Stimulated activated CD8-positive, alpha-beta memory T cell treated with anti-CD3 and anti-CD28 coated beads, Interleukin-4, amount 100 ng/mL, for 24 hours (primary cell): ENCODE measurements around the gene SIK3.
"Not testable (repeated sequence)": the region's sequence is repeated elsewhere in the genome, so short reads cannot be mapped to it uniquely, and the experiment has no call there.

Source experiments
- DNase-seq: peaks from one replicate; pipeline ENCODE4 v3.0.0-alpha.2; 2020; ENCODE audit warnings: low read depth

Gene SIK3

DNA sequence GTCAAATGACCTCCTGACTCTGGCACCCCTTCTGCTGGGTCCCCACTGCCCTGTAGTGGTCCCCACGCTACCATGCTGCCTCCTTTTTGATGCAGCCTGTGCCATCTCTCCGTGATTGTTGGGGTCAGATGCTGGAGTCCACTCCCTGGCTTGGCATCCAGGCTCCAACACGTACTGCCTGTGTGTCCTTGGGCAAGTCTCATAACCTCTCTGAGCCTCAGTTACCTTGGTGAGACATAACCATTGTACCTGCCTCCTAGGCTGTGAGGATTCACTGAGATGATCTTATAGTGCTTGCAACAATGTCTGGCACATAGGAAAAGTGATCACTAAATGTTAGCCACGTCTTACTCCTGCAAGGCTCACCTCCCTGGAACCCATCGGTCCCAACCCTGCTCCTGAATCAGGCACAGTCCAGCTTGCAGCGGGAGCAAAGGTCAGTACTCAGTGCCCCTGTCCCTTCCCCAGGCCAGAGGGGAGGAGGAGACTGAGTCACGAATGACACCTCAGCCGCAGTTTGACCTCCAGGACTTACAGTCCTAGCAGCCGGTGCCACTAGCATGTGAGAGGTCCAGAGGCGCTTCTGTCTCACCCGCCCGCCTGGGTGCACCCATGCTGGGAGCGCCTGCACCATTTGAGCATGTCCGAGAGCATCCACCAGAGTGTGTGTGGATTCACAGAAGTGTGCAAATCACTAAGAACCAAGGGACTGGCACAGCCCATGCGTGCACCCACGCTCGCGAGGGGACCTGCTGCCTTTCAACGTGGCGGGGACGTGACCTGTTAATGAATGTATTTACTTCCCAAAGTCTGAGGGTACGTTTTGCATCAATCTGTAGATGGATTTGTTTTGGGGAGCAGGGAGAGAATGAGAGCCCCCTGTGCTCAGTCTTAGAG, 272.1 kb downstream of the SIK3 start:
- DNase-seq = no peak

DNA sequence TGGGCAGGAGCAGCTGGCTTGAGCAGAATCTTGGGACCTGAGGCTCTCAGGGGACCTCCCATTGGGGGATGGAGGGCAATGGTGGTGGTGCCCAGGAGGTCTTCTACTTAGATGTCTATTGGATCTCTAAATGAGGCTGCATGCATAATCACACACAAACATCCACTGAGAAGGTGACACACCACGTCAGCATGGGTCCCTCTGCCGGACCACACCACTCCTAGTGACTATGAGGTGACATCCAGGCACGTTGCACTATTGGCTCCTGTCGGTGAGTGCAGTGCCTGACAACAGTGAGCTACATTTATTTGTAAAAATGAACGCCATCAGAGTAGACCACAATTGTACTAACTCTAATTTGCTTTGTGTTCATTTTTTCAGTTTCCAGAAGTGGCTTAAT, 272.8 kb downstream of the SIK3 start:
- DNase-seq = no peak

DNA sequence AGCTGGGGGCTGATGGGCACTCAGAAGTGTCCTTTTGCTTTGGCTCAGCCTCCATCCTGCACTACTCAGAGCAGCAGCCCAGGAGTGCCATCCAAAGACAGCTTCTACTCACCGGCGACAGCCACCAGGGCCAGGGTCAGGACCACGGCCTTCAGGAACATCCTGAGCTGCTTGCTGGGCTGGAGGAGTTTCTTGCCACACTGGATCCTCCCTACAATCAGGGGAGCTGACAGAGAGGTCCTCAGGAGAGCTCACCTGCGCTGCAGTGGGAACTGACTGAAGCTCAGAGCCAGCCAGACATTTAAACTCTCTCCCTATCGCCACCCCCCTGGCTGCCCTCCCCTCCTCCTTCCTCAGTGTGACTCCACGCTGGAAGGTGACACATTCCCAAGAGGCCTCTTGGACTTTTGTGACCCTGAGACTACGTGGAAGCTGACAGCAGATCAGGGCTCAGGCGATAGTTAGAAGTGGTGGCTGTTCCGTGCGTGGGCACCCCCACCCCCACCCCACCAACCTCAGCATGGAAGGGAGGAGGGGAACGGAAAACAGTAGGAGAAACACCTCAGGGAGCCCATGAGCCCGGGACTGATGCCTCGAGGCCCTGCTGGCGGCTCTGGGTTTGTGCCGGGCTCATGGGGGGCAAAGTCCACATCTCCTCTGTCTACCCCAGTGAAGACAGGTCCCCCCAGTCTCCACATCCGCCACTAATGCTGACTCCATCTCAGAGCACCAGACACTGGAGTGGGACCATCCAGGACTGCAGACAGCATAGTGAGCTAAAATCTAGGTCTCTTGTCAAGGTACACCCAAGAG, 275.0 kb downstream of the SIK3 start, which contains the start of gene APOA4:
APOA4 (minus strand) TSS at position 274 of the 813 bp plus-strand sequence; CDS start at position 161, 113 bp downstream.
- DNase-seq = no peak

DNA sequence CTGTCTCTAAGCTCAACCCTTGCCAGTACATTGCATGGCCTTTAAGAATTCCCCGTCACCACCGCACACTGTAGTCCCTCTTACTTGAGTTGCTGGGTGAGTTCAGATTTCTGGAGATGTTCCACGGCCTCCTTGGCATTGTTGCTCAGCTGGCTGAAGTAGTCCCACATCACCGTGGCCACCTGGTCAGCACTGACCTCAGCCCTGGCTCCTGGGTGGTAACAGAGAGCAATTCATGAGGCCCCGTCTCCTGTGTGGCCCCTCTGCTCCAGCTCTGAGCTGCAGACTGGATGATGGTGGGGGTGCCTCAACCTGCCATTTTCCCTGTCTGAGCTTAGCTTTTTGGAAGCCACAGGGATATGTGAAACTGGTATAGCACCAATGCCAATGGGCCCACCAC, 275.7 kb downstream of the SIK3 start:
- no peak for DNase-seq

DNA sequence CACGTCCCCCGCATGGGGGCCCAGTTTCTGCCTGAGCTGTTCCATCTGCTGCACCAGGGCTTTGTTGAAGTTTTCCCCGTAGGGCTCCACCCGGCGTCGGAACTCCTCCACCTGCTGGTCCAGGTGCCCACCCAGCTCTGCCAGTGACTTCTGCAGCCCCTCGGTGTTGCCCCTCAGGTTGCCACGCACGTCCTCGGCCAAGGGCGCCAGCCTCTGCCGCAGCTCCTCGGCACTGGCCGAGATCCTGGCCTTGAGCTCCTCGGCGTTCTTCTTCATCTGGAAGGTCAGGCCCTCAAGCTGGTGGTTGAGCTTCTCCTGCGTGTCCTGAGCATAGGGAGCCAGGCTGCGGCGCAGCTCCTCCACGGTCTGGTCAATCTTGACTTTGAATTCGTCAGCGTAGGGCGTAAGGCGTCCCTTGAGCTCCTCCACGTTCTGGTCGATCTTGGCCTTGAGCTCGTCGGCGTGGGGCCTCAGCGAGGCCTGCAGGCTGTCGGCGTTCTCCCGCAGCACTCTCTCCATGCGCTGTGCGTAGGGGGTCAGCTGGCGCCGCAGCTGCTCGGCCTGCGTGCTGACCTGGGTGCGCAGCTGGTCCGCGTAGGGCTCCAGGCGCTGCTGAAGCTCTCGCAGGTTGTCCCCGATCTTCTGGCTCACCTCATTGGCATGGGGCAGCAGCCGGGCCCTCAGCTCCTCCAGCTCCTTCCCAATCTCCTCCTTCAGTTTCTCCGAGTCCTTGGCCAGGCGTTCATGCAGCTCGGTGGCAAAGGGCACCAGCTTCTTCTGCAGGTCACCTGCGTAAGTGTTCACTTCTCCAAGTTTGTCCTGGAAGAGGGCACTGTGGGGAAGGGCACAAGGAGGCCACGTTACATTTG, 276.9 kb downstream of the SIK3 start:
- DNase-seq = no peak

DNA sequence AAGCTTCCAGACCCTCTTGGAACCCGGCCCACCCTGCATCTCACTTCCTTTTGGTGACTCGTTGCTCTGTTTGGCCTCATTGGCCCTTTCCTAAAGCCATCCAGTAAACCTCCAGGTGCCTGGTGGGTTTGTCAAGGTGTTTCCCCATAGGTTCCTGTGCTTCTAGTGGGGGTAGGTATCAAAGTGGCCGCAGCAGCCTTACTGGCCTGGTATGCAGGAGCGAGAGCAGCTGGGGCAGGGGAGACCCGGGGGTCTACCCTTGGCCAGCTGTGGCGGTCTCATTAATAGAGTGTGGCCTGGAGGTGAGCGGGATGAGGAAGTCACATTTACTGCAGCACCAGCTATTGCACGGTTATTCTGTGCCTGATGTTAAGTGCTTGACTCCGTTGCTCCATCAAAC, 279.2 kb downstream of the SIK3 start:
- no peak for DNase-seq

DNA sequence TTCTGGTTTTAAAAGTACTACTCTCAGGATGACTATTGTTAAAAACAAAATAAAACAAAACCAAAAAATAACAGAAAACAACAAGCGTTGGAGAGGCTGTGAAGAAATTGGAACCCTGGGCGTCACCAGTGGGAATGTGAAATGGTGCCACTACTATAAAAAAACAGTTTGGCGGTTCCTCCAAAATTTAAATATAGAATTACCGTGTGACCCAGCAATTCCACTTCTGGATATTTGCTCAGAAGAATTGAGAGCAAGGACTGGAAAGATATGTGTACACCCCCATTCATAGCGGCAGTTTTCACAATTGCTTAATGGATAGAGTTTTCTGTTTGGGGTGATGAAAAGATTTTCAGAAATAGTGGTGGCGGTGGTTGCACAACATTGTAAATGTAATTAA, 283.7 kb downstream of the SIK3 start:
- no peak for DNase-seq

DNA sequence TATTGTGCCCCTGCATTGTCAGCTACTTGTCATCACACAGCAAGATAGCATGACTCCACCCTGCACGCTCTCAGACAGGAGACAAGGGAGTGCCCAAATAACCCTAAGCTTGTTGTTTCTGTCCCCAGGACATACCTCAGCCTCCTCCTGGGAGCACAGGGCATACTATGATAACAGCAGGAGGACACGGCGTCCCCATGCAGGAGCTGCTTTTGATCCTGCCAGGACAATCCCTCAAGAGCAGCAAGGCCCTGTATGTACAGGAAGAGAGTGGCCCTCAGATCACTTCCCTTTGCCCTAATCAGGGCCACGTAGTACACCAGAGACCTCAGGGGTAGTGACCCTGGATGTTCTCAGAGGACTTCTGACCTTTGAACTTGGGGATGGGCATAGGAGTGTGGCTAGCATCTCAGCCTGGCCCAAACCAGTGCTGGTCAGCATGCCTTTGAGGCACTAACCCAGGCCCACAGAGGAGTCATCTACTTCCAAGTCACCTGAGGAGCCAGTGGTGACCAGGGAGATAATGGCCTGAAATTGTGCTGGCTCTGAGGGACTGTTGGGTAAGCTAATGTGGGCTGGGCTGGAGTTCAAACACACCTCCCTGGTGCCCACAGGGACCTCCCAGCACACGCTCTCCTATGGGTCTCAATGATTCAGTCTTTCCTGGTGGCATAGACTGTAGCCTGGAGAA, 284.3 kb downstream of the SIK3 start:
- no peak for DNase-seq

DNA sequence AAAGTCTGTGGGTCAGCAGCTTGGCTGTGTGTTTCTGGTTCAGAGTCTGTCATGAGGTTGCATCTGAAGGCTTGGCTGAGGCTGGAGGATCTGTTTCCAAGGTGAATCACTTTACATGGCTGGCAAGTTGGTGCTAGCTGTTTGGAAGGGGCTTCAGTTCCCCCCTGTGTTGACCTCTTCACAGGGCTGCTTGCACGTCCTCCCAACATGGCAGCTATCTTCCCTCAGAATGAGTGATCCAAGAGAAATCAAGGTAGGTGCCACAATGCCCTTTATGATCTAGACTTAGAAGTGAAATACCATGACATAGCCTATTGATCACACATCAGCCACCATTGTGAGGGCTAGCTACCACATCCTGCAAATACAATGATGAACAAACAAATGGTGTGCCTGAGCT, 285.1 kb downstream of the SIK3 start:
- DNase-seq = no peak

DNA sequence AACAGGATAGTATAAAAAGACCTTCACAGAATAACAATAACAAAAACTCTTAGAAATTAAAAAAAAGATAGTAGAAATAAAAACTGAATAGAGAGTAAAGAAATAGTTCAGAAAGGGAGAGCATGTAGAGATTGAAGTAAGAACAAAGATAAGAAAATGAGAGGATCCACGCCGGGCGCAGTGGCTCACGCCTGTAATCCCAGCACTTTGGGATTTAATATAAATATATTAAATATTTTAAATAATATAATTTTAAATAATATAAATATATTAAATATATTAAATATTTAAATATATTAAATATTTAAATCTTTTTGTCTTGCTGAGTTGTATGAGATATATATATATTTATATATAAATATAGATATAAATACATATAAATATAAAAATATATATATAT, 286.1 kb downstream of the SIK3 start:
- no peak for DNase-seq

DNA sequence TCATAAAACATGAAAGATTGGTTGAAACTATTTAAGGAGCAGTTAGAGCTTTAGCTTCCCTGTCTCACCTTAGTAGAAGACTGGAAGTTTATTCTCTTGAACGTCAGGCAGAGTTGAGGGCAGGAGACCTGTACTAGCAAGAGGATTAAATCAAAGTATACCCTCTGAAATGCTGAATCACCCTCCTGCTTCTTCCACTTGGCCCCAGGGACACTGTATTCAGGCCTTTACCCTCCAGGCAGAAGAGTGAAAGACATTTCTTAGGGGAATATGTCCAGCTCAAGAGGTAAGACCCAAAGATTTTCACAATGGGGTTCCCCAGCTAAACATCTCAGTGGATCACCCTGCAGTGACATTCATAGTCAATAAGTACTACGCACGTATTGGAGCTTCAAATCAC, 287.0 kb downstream of the SIK3 start:
- DNase-seq = no peak

DNA sequence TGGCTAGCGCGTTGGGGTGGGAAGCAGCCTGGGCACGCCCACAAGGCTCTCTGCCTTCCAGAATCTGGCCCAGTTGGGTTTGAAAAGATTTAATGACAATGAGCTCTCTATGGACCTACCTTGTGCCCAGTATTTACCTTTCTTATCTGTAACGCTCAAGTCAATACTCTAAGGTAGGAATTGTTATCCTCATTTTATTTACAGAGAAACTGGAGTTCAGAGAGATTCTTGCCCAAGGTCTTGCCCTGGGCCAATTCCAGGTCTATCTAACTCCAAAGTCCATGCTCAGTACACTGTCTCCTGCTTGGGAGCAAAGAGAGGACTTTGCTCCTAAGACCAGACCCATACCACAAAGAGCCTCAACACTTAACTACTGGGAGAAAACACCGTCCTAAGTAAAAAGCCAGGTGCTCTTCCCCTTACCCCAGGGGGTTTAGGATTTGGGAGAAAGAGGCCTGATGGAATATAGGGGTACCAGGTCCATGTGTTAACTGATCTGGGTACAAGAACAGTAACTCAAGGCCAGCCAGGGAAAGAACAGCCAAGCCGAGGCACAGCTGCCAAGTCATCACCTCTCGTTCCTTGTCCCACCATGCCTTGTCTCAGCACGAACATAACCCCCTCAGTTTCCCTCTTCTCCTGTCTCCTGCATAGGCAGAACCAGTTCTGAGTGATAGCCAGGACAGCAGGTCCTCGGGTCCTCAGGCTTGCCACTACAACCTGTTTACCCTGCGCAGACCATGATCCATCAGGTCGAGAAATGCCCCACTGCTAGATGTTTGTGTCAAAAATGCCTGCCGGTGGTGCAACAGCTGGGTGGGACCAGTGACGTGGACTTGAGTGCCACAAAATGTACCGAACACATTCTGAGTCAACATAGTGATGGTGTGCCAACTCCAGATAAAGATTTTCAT, 289.7 kb downstream of the SIK3 start:
- no peak for DNase-seq

DNA sequence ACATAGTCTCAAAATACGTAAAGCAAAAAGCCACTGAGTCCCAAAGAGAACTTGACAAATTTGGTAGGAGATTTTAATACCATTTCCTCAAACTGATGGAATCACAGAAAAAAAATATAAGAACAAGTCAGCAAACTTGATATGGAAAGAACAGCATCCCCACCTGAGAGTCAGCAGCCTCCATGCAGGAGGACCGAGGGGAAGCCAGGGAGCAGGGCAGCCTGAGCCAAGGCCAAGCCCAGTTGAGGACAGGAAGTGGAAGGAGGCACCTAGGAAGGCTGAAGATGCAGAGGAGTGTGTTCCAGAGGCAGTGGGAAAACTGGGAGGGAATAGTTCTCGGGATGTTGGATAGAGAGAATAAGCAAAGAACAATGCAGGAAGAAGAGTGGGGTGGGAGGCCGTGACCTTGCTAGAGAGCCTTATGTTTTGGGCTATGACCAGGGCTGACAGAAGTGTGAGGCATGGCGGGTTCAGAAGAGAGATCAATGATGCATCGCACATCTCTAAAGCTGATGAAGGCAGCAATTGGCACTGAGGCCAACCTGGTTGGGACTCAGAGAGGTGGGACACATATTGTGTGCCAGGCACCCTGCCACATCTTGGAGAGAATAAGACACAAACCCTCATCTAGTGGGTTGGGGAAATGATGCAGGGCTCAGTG, 290.5 kb downstream of the SIK3 start:
- DNase-seq = no peak

DNA sequence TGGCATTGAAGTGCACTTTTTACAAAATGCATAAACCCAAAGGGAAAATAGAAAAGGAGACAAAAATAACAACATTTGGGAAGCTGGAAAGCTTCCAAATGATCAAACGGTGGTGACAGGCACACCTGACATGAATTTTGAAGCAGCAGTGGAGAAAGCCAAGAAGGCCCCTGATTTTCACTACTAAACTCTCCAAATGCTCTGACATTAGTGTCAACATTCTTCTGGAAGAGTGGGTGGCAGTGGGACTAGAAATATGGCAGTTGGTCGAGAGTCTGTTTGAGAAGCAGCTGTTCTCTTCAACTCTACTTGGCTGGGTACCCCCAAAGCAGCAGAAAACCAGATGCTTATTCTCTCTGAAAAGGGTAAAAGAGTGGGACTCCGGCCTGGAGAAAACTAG, 294.2 kb downstream of the SIK3 start:
- no peak for DNase-seq

DNA sequence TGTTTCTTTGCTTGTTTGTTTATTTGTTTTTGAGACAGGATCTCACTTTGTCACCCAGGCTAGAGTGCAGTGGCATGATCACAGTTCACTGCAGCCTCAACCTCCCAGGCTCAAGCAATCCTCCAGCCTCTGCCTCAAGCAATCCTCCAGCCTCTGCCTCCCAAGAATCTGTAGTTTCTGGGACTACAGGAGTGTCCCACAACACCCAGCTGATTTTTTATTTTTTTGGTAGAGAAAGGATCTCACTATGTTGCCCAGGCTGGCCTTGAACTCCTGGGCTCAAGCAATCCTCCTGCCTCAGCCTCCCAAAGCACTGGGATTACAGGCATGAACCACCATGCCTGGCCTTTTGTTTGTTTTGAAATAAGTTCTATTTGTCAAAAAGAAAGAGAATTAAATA, 296.6 kb downstream of the SIK3 start:
- not testable (repeated sequence) for DNase-seq

DNA sequence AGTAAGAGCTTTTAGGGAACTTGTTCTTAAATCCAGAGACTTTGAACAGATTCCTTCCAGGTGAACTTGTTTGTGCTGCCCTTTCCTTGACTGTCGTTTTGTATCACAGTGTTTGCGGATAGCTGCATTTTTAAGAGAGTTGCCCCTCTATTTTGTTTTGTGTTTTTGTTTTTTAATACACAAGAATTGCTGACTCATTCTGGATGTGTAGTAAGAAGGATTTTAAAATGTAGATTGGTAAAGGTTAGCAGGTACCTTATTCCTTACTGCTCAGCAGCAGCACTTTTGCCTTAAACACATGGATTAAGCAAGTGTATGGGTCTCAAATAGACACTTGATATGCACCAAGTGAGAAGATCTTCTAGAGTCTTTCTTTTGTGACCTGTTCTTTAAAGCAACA, 297.6 kb downstream of the SIK3 start:
- DNase-seq = no peak

DNA sequence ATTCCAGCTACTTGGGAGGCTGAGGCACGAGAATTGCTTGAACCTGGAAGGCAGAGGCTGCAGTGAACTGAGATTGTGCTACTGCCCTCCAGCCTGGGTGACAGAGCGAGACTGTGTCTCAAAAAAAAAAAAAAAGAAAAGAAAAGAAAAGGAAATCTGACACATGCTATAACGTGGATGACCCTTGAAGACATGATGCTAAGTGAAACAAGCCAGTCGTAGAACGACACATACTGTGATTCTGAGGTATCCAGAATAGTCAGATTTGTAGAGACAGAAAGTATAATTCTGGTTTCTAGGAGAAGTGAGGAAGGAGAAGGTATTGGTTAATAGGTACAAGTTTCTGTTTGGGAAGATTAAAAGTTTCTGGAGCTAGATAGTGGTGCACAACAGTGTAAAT, 299.9 kb downstream of the SIK3 start:
- no peak for DNase-seq

DNA sequence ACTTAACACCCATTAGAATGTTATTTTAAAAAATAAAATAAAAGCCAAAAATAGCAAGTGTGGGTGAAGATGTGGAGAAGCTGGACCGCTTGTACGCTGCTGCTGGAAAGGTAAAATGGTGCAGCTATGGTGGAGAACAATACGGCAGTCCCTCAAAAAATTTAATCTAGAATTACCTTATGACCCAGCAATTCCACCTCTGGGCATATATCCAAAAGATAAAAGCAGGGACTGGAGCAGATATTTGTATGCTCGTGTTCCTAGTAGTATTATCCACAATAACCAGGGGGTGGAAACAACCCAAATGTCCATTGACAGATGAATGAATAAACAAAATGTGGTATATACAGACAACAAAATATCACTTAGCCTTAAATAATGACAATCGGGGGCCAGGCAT, 300.4 kb downstream of the SIK3 start:
- no peak for DNase-seq

DNA sequence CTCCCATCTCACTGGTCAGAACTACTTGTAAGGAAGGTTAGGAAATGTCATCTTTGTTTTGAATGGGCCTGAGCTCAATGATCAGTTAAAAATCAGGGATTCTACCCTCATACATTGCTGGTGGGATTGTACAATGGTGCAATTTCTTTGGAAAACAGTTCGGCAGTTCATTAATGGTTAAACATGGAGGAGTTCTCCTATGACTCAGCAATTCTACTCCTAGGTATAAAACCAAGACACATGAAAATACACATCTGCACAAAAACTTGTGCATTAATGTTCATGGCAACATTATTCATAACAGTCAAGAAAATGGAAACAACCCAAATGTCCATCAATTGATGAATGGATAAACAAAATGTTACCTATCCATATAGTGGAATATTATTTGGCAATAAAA, 301.7 kb downstream of the SIK3 start:
- DNase-seq = no peak

DNA sequence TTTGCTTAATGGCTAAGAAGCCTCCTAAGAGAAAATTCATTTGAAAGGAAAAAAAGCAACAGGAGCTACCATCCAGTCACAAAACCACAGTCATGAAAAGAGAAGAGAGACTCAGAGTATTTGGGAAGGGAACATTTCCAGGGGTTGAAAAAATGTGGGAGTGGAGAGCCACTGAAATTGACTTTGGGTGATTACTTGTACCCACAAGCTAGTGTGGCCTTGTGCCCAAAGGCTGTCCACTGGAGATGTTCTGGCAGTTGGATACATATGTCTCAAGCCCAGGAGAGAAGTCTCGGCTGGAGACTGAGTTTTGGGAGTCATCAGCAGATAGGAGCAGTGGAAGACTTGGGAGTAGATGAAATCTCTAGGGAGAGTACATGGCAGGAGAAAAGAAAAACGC, 303.4 kb downstream of the SIK3 start:
- DNase-seq = no peak
